H1 (cell line): ENCODE data around the gene TGFB1I1. TPM values are rescaled to one million over a fixed set of nuclear protein-coding genes. Genes with fewer than 3 reads are reported as not detected.

Experiments used
- BACH1 ChIP-seq: IDR thresholded peaks from 2 replicates; pipeline ENCODE4 v1.6.1; 2012; ENCODE audit warnings: low read length, improper control_type of control experiment
- BCL11A ChIP-seq, 2 experiments: IDR thresholded peaks; one replicate each; pipeline ENCODE4 v1.6.1; 2011; ENCODE audit warnings: low read depth in 2 of 2, low read length in 2 of 2, mild to moderate bottlenecking in 2 of 2
- CBX8 ChIP-seq: fragments of 300-800, 300-1000 bp; sonication (generic); IDR thresholded peaks from 2 replicates; pipeline ENCODE4 v1.7.1; 2016; ENCODE audit warnings: low read depth, low read length, borderline replicate concordance
- CEBPB ChIP-seq: IDR thresholded peaks from 2 replicates; pipeline ENCODE4 v1.6.1; 2012; ENCODE audit warnings: low read depth, low read length
- EGR1 ChIP-seq: IDR thresholded peaks from 2 replicates; pipeline ENCODE4 v1.6.1; 2011; ENCODE audit warnings: low read depth, low read length, borderline replicate concordance
- FOSL1 ChIP-seq: IDR thresholded peaks from 2 replicates; pipeline ENCODE4 v1.6.1; 2011; ENCODE audit warnings: mild to moderate bottlenecking, low read depth, low read length, moderate library complexity; ENCODE audit not compliant: insufficient read depth
- HDAC6 ChIP-seq: IDR thresholded peaks from one replicate; pipeline ENCODE4 v1.7.1; 2012; ENCODE audit warnings: low read depth, mild to moderate bottlenecking, inconsistent platforms, low read length, moderate library complexity
- NRF1 ChIP-seq: IDR thresholded peaks from 2 replicates; pipeline ENCODE4 v1.6.1; 2011; ENCODE audit warnings: mild to moderate bottlenecking, low read depth, low read length, improper control_type of control experiment
- PHF8 ChIP-seq: fragments of 200-600 bp; sonication (generic); conservative IDR thresholded peaks from 2 replicates; pipeline ENCODE4 v1.7.1; 2012; ENCODE audit warnings: low read depth, mild to moderate bottlenecking, inconsistent platforms, low read length, moderate library complexity
- SAP30 ChIP-seq: fragments of 300-600 bp; sonication (generic); IDR thresholded peaks from 2 replicates; pipeline ENCODE4 v1.7.1; 2012; ENCODE audit warnings: low read length, moderate library complexity, mild to moderate bottlenecking, inconsistent platforms; ENCODE audit not compliant: insufficient read depth, insufficient replicate concordance
- SP4 ChIP-seq: IDR thresholded peaks from 2 replicates; pipeline ENCODE4 v1.6.1; 2012; ENCODE audit warnings: low read length, inconsistent platforms
- SUZ12 ChIP-seq: fragments of 200-600 bp; sonication (generic); IDR thresholded peaks from 2 replicates; pipeline ENCODE4 v1.6.1; 2012; ENCODE audit warnings: mild to moderate bottlenecking, inconsistent platforms, low read length, moderate library complexity, mixed read lengths
- ZNF274 ChIP-seq: IDR thresholded peaks from 2 replicates; pipeline ENCODE4 v1.7.0; 2012; ENCODE audit warnings: low read length, borderline replicate concordance; ENCODE audit errors: extremely low read depth
- polyA plus RNA-seq, 7 experiments: library from polyadenylated mRNA; depleted of rRNA in 3 of 7; stranded (reverse) in 5 of 7; unstranded in 2 of 7; fragments of >200 nt in 5 of 7; fragments of 200-250 nt in 2 of 7; gene quantifications; 1 replicate in 5 of 7; 2 replicates in 1 of 7; 4 replicates in 1 of 7; pipeline versions ENCODE4 v1.2.1 to v1.2.3, GENCODE V29; 2011 to 2013; ENCODE audit warnings: missing spikeins in 2 of 7, mixed read lengths in 2 of 7
- total RNA-seq: library from RNA; stranded (reverse); fragmentation: NEBNext Ultra II Directional; extraction: Animal tissue kit (Norgen Biotek cat#: 25700); gene quantifications from 2 replicates; pipeline ENCODE4 v1.2.1, GENCODE V29; 2021

TGFB1I1 gene
- total and polyA plus RNA-seq, 2 of the 8 experiments (the other 6 are each of a cell fraction or from before 2014, with no cell fraction given): 5.6 to 5.8 TPM

DNA sequence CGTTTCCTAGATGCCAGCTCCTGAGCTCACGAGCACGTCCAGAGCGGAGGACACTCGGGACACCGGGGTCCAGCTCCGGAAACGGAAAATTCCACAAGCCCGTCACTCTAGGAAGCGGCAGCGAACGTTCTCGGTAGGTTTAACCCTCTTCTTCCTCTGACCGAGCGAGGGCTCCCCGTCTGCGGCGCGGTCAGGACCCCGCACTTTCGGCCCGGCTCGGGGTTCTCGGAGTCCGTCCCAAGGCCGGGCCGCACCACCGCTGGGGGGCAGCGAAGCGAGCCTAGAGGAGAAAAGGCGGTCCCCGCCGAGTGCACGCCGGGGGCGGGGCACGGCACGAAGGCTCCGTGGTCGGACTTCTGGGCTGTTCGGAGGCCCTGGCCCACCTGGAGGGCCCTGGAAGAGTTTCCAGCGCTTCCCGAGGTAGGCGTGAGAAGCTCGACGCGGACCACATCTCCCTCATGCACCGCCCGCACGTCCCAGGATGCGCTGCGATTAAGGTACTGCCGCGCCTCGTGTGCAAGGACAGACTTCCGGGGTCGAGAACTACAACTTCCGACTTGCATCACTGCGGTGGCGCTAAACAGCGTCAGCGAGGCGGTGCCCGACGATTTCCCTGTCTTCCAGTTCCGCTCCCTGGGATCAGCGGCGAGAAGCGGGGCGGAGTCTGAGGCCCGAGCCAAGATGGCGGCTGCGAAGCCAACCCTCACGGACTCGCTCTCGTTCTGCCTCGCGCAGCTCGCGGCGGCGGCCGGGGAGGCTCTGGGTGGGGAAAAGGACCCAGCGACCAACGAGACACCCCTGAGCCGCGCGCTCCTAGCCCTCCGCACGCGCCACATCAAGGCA is 12.9 kb upstream of the TGFB1I1 start, which contains the start of gene ARMC5 (continued):
- TF ChIP-seq SAP30 (peak; percentile 35), ZNF274 (no peak), EGR1 (no peak), CEBPB (peak; percentile 64; the same call in 1 of the 2 replicates), SUZ12 (no peak), CBX8 (no peak), SP4 (peak; percentile 76; the same call in 1 of the 2 replicates), BACH1 (no peak), PHF8 (peak; percentile 100), BCL11A (IDR thresholded peaks at IDR 0.05; ENCODE audit: low read depth in 2 of 2, low read length in 2 of 2) (no peak), HDAC6 (no peak), FOSL1 (no peak), NRF1 (no peak)
